Retinal pigment epithelial cell (primary cell): Measurements from ENCODE around the gene RNASET2.

Experiments used
- DNase-seq: peaks from one replicate; pipeline ENCODE4 v3.0.0-alpha.2; 2010; ENCODE audit warnings: low read depth
- H3K4me3 ChIP-seq: 2 replicates; pipeline ENCODE4 v1.5.1; 2011; ENCODE audit warnings: mild to moderate bottlenecking, low read length, control low read depth, moderate library complexity
- CTCF ChIP-seq: conservative IDR thresholded peaks from 2 replicates; pipeline ENCODE4 v1.5.1; 2011; ENCODE audit warnings: low read depth, low read length, control low read depth, inconsistent platforms

The RNASET2 gene

GRCh38 chr6:166905505-166906134 is 50.7 kb downstream of the RNASET2 start:
- TF ChIP-seq CTCF: no peak
- no peak for DNase-seq

GRCh38 chr6:166905013-166905412 is 51.3 kb downstream of the RNASET2 start:
- no peak for TF ChIP-seq CTCF
- H3K4me3 ChIP-seq: no peak overlapping the region
- DNase-seq: no peak

More at GRCh38 chr6:166905505-166906134, 50.7 kb downstream of the RNASET2 start:
- no peak overlapping the region for H3K4me3 ChIP-seq

GRCh38 chr6:166904101-166904746 is 52.1 kb downstream of the RNASET2 start:
- no peak for TF ChIP-seq CTCF
- DNase-seq: no peak
- no peak overlapping the region for H3K4me3 ChIP-seq

- no peak for TF ChIP-seq CTCF
- no peak for DNase-seq
- no peak overlapping the region for H3K4me3 ChIP-seq
These were observed 52.9 kb downstream of the RNASET2 start for GRCh38 chr6:166903500-166903899.

GRCh38 chr6:166903027-166903426 is 53.3 kb downstream of the RNASET2 start:
- no peak for TF ChIP-seq CTCF
- no peak for DNase-seq
- H3K4me3 ChIP-seq: no peak overlapping the region

- TF ChIP-seq CTCF: no peak
- DNase-seq: no peak
- no peak overlapping the region for H3K4me3 ChIP-seq
These were observed 54.1 kb downstream of the RNASET2 start for GRCh38 chr6:166902211-166902755.

- no peak for TF ChIP-seq CTCF
- no peak overlapping the region for H3K4me3 ChIP-seq
- DNase-seq: no peak
These were observed 54.7 kb downstream of the RNASET2 start for GRCh38 chr6:166901626-166902025.
